Karpas-422 (cell line): ENCODE results near the gene TADA2A. TPM values are rescaled to one million over a fixed set of nuclear protein-coding genes. Genes with fewer than 3 reads are reported as not detected.
"Not testable (repeated sequence)": the region's sequence is repeated elsewhere in the genome, so short reads cannot be mapped to it uniquely, and the experiment has no call there.

ENCODE experiments used
- DNase-seq: peaks from one replicate; pipeline ENCODE4 v3.0.0-alpha.2; 2015
- H2AFZ ChIP-seq: fragments of 200-600 bp; sonication (generic); 2 replicates; pipeline ENCODE4 v1.6.1; 2014; ENCODE audit warnings: antibody characterized with exemption, low read length, mixed read lengths
- H3K27ac ChIP-seq: fragments of 200-600 bp; sonication (generic); 2 replicates; pipeline ENCODE4 v1.5.1; 2014; ENCODE audit warnings: mild to moderate bottlenecking, low read length, moderate library complexity
- H3K27me3 ChIP-seq: fragments of 200-600 bp; sonication (generic); 2 replicates; pipeline ENCODE4 v1.6.1; 2014; ENCODE audit warnings: low read length, mixed read lengths
- H3K36me3 ChIP-seq: fragments of 200-600 bp; sonication (generic); 2 replicates; pipeline ENCODE4 v1.6.1; 2014; ENCODE audit warnings: low read length, mixed read lengths; ENCODE audit not compliant: insufficient read depth
- H3K4me1 ChIP-seq: fragments of 200-600 bp; sonication (generic); 2 replicates; pipeline ENCODE4 v1.6.1; 2014; ENCODE audit warnings: mild to moderate bottlenecking, low read length, mixed read lengths
- H3K4me2 ChIP-seq: fragments of 200-600 bp; sonication (generic); 2 replicates; pipeline ENCODE4 v1.6.1; 2014; ENCODE audit warnings: low read length, low read depth, mild to moderate bottlenecking; ENCODE audit not compliant: poor library complexity, severe bottlenecking
- H3K4me3 ChIP-seq: fragments of 200-600 bp; sonication (generic); 2 replicates; pipeline ENCODE4 v1.5.1; 2014; ENCODE audit warnings: mild to moderate bottlenecking, antibody characterized with exemption, low read length, mixed read lengths
- H3K79me2 ChIP-seq: fragments of 200-600 bp; sonication (generic); 2 replicates; pipeline ENCODE4 v1.6.1; 2014; ENCODE audit warnings: mild to moderate bottlenecking, low read length, mixed read lengths
- H3K9ac ChIP-seq: fragments of 200-600 bp; sonication (generic); 2 replicates; pipeline ENCODE4 v1.6.0; 2014; ENCODE audit warnings: low read length
- H3K9me2 ChIP-seq: fragments of 200-600 bp; sonication (generic), shearing (Covaris generic); replicated peaks from 2 replicates; pipeline ENCODE4 v1.6.0; 2014; ENCODE audit warnings: mild to moderate bottlenecking, low read length, moderate library complexity; ENCODE audit not compliant: insufficient read depth
- H3K9me3 ChIP-seq: fragments of 300-700, 200-600 bp; sonication (generic); 2 replicates; pipeline ENCODE4 v1.6.1; 2014; ENCODE audit warnings: low read length, mixed read lengths
- H4K20me1 ChIP-seq: fragments of 200-600 bp; sonication (generic); 2 replicates; pipeline ENCODE4 v1.6.1; 2014; ENCODE audit warnings: mild to moderate bottlenecking, antibody characterized with exemption, low read length, low read depth; ENCODE audit not compliant: insufficient read depth
- total RNA-seq: library from RNA; depleted of rRNA; stranded (reverse); fragments of >200 nt; shearing (Covaris generic); gene quantifications from 2 replicates; pipeline ENCODE4 v1.2.3, GENCODE V29; 2014; ENCODE audit warnings: low replicate concordance

The TADA2A gene
- total RNA-seq, 1 experiment from 2014 or later: 28.1 TPM

DNA sequence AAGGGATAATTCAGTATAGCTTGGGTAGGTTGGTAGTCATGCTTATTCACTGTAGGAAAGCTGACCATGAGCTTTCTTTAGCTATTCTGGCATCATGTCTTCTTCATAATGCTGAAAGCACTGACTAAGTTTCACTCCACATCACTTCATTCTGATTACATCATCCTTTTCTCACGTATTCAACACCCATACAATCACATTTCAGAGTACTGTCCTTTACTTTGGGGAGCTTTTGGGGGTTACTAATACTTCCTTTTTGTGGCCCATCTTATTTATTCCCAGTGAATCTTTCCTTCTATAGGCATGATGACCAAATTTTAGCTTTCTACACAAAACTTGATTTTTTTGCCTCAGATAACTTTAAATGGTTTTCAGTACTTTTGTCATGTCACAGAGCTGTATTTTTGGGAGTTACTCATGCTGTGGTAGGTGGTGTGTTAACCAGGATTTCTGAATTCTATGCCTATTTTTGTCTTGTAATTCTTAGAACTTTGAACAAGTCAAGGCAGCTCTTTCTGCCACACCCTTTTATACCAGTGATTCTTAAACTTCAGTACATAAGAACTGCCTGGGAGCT, 23.5 kb downstream of the TADA2A start:
- Histone ChIP-seq H2AFZ (no peak overlapping the region), H3K79me2 (peaks cover 22% of the 10 kb centered on the region), H3K9me2 (no peaks in the 10 kb centered on the region), H3K27me3 (no peaks in the 10 kb centered on the region), H3K4me1 (no peaks in the 10 kb centered on the region), H3K27ac (no peak overlapping the region), H3K4me3 (no peak overlapping the region), H3K9ac (no peak overlapping the region), H4K20me1 (no peaks in the 10 kb centered on the region), H3K9me3 (no peaks in the 10 kb centered on the region), H3K4me2 (no peak overlapping the region), H3K36me3 (peaks cover 26% of the 10 kb centered on the region; the same call in 1 of the 2 replicates)
- peak; percentile 35 for DNase-seq

DNA sequence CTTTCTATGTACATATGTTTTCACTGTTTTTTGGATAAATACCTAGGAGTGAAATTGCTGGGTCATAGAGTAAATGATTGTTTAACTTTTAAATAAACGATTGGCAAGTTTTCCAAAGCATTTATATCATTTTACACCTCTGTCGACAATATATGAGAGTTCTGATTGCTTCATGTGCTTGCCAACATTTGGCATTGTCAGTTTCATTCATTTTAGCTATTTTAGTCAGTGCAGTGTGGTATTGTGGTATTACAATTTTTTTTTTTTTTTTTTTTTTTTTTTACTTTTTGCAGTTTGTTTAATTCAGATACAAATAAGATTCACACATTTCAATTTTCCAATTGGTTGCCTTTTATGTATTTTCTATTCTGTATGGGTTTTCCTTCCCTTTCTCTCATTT, 26.0 kb downstream of the TADA2A start:
- H3K9ac ChIP-seq: no peak overlapping the region
- H3K27me3 ChIP-seq: no peaks in the 10 kb centered on the region
- no peaks in the 10 kb centered on the region for H3K9me3 ChIP-seq
- H4K20me1 ChIP-seq: no peaks in the 10 kb centered on the region
- no peaks in the 10 kb centered on the region for H3K4me1 ChIP-seq
- H3K9me2 ChIP-seq: no peaks in the 10 kb centered on the region
- peaks cover 22% of the 10 kb centered on the region for H3K79me2 ChIP-seq
- no peak overlapping the region for H3K4me2 ChIP-seq
- H2AFZ ChIP-seq: no peak overlapping the region
- H3K27ac ChIP-seq: no peak overlapping the region
- no peak overlapping the region for H3K4me3 ChIP-seq
- peak; percentile 39 for DNase-seq
- peaks cover 12% of the 10 kb centered on the region; the same call in 1 of the 2 replicates for H3K36me3 ChIP-seq

DNA sequence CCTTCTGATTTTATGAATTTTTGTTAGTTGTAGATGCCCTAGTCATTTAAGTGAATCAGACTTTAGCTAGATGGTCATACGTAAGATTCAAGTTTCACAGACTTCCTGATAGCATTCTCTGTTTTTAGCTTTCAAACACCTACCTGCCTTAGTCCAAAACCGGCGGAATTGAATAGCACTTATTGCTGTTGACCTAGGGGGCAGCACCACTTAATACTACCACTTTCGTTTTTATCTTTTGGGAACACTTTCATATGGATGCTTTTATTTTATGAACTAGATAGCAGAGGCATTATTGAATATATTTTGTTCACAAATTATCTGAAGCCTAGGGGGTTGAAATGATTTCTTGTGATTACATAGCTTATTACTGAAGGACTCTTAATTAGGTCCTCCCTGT, 31.5 kb downstream of the TADA2A start:
- peaks cover 7% of the 10 kb centered on the region for H3K4me1 ChIP-seq
- H3K9me3 ChIP-seq: no peaks in the 10 kb centered on the region
- H3K4me2 ChIP-seq: no peak overlapping the region
- no peak overlapping the region for H2AFZ ChIP-seq
- no peak for DNase-seq
- H4K20me1 ChIP-seq: no peaks in the 10 kb centered on the region
- H3K36me3 ChIP-seq: peaks cover 45% of the 10 kb centered on the region; the same call in 1 of the 2 replicates
- H3K4me3 ChIP-seq: no peak overlapping the region
- H3K27ac ChIP-seq: no peak overlapping the region
- no peaks in the 10 kb centered on the region for H3K9me2 ChIP-seq
- no peak overlapping the region for H3K9ac ChIP-seq
- no peaks in the 10 kb centered on the region for H3K27me3 ChIP-seq
- peaks cover 7% of the 10 kb centered on the region for H3K79me2 ChIP-seq

DNA sequence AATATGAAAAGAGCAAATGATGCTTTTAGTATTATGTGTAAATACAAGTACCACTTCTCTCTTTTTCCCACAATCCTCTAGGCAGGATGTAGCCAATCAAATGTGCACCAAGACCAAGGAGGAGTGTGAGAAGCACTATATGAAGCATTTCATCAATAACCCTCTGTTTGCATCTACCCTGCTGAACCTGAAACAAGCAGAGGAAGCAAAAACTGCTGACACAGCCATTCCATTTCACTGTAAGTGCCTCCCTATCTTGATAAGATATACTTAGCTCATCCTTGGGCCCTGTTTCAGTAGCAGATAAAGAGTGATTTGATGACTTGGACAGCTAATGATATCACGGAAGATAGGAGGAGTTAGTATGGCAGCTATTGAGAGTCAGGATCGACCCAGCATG, 33.7 kb downstream of the TADA2A start:
- Histone ChIP-seq H3K9me2 (no peaks in the 10 kb centered on the region), H4K20me1 (no peaks in the 10 kb centered on the region), H2AFZ (no peak overlapping the region), H3K79me2 (0 out of 2 replicates have a peak, but pooled peaks cover 3% of the 10 kb centered on the region), H3K4me2 (no peak overlapping the region), H3K4me3 (no peak overlapping the region), H3K36me3 (peaks cover 57% of the 10 kb centered on the region; the same call in 1 of the 2 replicates), H3K27ac (no peak overlapping the region), H3K27me3 (no peaks in the 10 kb centered on the region), H3K4me1 (peaks cover 7% of the 10 kb centered on the region), H3K9ac (no peak overlapping the region), H3K9me3 (no peaks in the 10 kb centered on the region)
- DNase-seq: no peak

- not testable (repeated sequence) for H3K9me2 ChIP-seq, H2AFZ ChIP-seq, H3K27ac ChIP-seq, H3K79me2 ChIP-seq, H3K4me2 ChIP-seq, DNase-seq, H3K27me3 ChIP-seq, H3K9ac ChIP-seq, H4K20me1 ChIP-seq, H3K9me3 ChIP-seq, H3K4me3 ChIP-seq, H3K4me1 ChIP-seq
- H3K36me3 ChIP-seq: peaks cover 52% of the 10 kb centered on the region; the same call in 1 of the 2 replicates
These were observed 34.8 kb downstream of the TADA2A start for GRCh38 chr17:37441369-37442014.

- DNase-seq: no peak
- H3K4me2 ChIP-seq: no peak overlapping the region
- H3K4me1 ChIP-seq: peaks cover 6% of the 10 kb centered on the region
- no peaks in the 10 kb centered on the region for H4K20me1 ChIP-seq
- H3K79me2 ChIP-seq: peaks cover 19% of the 10 kb centered on the region
- H3K36me3 ChIP-seq: peaks cover 44% of the 10 kb centered on the region; the same call in 1 of the 2 replicates
- no peaks in the 10 kb centered on the region for H3K9me2 ChIP-seq
- H2AFZ ChIP-seq: no peak overlapping the region
- H3K4me3 ChIP-seq: no peak overlapping the region
- no peaks in the 10 kb centered on the region for H3K27me3 ChIP-seq
- H3K9ac ChIP-seq: no peak overlapping the region
- no peaks in the 10 kb centered on the region for H3K9me3 ChIP-seq
- no peak overlapping the region for H3K27ac ChIP-seq
These were observed 39.3 kb downstream of the TADA2A start for GRCh38 chr17:37446027-37446426.

DNA sequence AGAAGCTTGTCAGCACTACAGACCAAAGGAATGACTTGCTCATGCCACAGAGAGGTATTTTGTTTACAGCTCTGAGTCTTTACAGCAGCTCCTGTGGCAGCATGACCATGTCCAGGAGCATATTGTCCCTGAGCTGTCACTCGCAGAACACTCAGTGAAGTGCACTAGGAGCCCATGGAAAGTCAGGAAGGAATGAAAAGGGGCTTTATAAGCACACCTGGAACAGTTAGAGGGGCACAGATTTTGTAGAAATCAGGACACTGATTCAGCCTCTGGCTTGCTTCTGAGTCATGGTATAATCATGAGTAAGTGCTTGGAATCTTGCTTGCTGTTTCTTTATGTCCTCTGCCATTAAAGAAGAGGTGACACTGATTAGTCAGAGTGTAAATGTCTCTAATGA, 41.0 kb downstream of the TADA2A start:
- Histone ChIP-seq H2AFZ (no peak overlapping the region), H4K20me1 (no peaks in the 10 kb centered on the region), H3K4me1 (no peaks in the 10 kb centered on the region), H3K9me3 (no peaks in the 10 kb centered on the region), H3K79me2 (peaks cover 17% of the 10 kb centered on the region), H3K9me2 (no peaks in the 10 kb centered on the region), H3K9ac (no peak overlapping the region), H3K27me3 (no peaks in the 10 kb centered on the region), H3K27ac (no peak overlapping the region), H3K36me3 (peaks cover 36% of the 10 kb centered on the region; the same call in 1 of the 2 replicates), H3K4me2 (no peak overlapping the region), H3K4me3 (no peak overlapping the region)
- no peak for DNase-seq

- Histone ChIP-seq H3K4me1 (no peaks in the 10 kb centered on the region), H4K20me1 (no peaks in the 10 kb centered on the region), H3K27me3 (no peaks in the 10 kb centered on the region), H2AFZ (no peak overlapping the region), H3K4me2 (no peak overlapping the region), H3K9ac (no peak overlapping the region), H3K4me3 (no peak overlapping the region), H3K79me2 (peaks cover 19% of the 10 kb centered on the region), H3K9me3 (no peaks in the 10 kb centered on the region), H3K27ac (no peak overlapping the region), H3K9me2 (no peaks in the 10 kb centered on the region), H3K36me3 (peaks cover 23% of the 10 kb centered on the region; the same call in 1 of the 2 replicates)
- no peak for DNase-seq
These were observed 43.4 kb downstream of the TADA2A start for GRCh38 chr17:37450112-37450511.
